Measurements from ENCODE around the gene MED12. TPM values are rescaled to one million over a fixed set of nuclear protein-coding genes. Genes with fewer than 3 reads are reported as not detected.
"Not testable (repeated sequence)": the region's sequence is repeated elsewhere in the genome, so short reads cannot be mapped to it uniquely, and the experiment has no call there.

The MED12 gene
- total and polyA plus RNA-seq, 12 donors, result 6.1 to 35.1 (median 26.5) TPM

GRCh38 chrX:71177327-71177726, 58.9 kb downstream of the MED12 start:
- H3K4me1 ChIP-seq, result no peaks in the 10 kb centered on the region
- DNase-seq (no peak), ATAC-seq (no peak)
- H3K27me3 ChIP-seq, result peaks cover 0 to 18% (median 0%) of the 10 kb centered on the region in 7 donors
- intact Hi-C loops (cut with DNase I), result loop anchor here in 8 of 10 donors (5.0 to 10.0 kb wide), 7 partner anchors 180 to 413 kb away; no protein-coding TSS in a partner anchor
- TF ChIP-seq, protein P1, sequence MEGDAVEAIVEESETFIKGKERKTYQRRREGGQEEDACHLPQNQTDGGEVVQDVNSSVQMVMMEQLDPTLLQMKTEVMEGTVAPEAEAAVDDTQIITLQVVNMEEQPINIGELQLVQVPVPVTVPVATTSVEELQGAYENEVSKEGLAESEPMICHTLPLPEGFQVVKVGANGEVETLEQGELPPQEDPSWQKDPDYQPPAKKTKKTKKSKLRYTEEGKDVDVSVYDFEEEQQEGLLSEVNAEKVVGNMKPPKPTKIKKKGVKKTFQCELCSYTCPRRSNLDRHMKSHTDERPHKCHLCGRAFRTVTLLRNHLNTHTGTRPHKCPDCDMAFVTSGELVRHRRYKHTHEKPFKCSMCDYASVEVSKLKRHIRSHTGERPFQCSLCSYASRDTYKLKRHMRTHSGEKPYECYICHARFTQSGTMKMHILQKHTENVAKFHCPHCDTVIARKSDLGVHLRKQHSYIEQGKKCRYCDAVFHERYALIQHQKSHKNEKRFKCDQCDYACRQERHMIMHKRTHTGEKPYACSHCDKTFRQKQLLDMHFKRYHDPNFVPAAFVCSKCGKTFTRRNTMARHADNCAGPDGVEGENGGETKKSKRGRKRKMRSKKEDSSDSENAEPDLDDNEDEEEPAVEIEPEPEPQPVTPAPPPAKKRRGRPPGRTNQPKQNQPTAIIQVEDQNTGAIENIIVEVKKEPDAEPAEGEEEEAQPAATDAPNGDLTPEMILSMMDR (IDR thresholded peaks at IDR 0.05), result no peak
- H3K4me3 ChIP-seq, result no peak overlapping the region
- no peaks in the 10 kb centered on the region for H3K36me3 ChIP-seq
- 78 to 81% methylated on average over 3 of the region's 3 CpGs for WGBS, 2 donors
- H3K27ac ChIP-seq, result no peak overlapping the region
- H3K9me3 ChIP-seq, result no peaks in the 10 kb centered on the region

GRCh38 chrX:71178908-71179307, 60.5 kb downstream of the MED12 start:
- no peaks in the 10 kb centered on the region for H3K9me3 ChIP-seq
- H3K36me3 ChIP-seq, result no peaks in the 10 kb centered on the region
- peaks cover 0 to 6% (median 0%) of the 10 kb centered on the region in 9 donors for H3K4me1 ChIP-seq
- intact Hi-C loops (cut with DNase I), result loop anchor here in 9 of 10 donors (2.0 to 10.0 kb wide), 10 partner anchors 180 to 414 kb away; no protein-coding TSS in a partner anchor
- no peak overlapping the region for H3K4me3 ChIP-seq
- DNase-seq (peak in 1 of 2 donors; percentile 47), ATAC-seq (peak in 5 of 8 donors; percentile 28 to 43 (median 41))
- peaks cover 0 to 18% (median 0%) of the 10 kb centered on the region in 7 donors for H3K27me3 ChIP-seq
- WGBS, 2 donors, result 0 to 1% methylated on average over 4 of the region's 4 CpGs
- TF ChIP-seq, protein P1 (IDR thresholded peaks at IDR 0.05), result peak in 8 of 9 donors; percentile 35 to 73 (median 67)
- H3K27ac ChIP-seq, result no peak overlapping the region

DNA sequence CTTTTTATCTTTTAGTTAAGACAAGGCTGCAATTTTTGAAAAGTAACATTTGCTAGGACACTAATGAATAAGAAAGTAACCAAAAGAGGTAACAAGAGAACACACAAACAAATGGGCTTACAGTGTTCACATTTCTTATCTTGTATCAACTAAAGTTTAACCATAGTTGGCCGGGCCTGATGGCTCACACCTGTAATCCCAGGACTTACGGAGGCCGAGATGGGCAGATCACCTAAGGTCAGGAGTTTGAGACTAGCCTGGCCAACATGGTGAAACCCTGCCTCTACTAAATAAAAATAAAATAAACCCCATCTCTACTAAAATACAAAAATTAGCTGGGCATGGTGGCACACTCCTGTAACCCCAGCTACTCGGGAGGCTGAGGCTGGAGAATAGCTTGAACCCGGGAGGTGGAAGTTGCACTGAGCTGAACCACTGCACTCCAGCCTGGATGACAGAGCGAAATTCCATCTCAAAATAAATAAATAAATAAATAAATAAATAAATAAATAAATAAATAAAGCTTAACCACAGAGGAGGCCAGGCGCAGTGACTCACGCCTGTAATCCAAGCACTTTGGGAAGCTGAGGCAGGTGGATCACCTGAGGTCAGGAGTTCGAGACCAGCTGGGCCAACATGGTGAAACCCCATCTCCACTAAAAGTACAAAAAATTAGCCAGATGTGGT, 62.3 kb downstream of the MED12 start:
- peak overlapping the region in 5 of 10 donors; percentile 65 to 91 (median 89) for H3K27ac ChIP-seq
- H3K4me1 ChIP-seq, H3K9me3 ChIP-seq, H3K27me3 ChIP-seq, ATAC-seq, H3K36me3 ChIP-seq, DNase-seq: not testable (repeated sequence)
- WGBS, 2 donors, result 85 to 93% methylated on average over 9 of the region's 9 CpGs
- intact Hi-C loops (cut with DNase I), result loop anchor here in 2 of 10 donors (5.0 to 10.0 kb wide), 5 partner anchors 72 to 184 kb away; partner anchors contain the start of genes FOXO4 (in 1 of the 2), SNX12 (in 1 of the 2), TAF1 (in 1 of the 2) and ZMYM3 (in 1 of the 2)
- peak overlapping the region in 1 of 10 donors; percentile 61 for H3K4me3 ChIP-seq

- Histone ChIP-seq H3K36me3 (no peaks in the 10 kb centered on the region), H3K27ac (peak overlapping the region; percentile 40 to 93 (median 84)), H3K4me1 (peaks cover 0 to 6% (median 0%) of the 10 kb centered on the region in 9 donors), H3K4me3 (peak overlapping the region in 9 of 10 donors; percentile 17 to 61 (median 49)), H3K9me3 (no peaks in the 10 kb centered on the region), H3K27me3 (peaks cover 0 to 8% (median 0%) of the 10 kb centered on the region in 7 donors)
- intact Hi-C loops (cut with DNase I), result loop anchor here in 2 of 10 donors (5.0 to 10.0 kb wide), 5 partner anchors 71 to 183 kb away; partner anchors contain the start of genes FOXO4 (in 1 of the 2), SNX12 (in 1 of the 2), TAF1 (in 1 of the 2) and ZMYM3 (in 1 of the 2)
- TF ChIP-seq, protein P1 (IDR thresholded peaks at IDR 0.05), result no peak
- ATAC-seq, result peak in 7 of 8 donors; percentile 6 to 48 (median 25)
- DNase-seq, result peak in 1 of 2 donors; percentile 4
- 5 to 7% methylated on average over 10 of the region's 10 CpGs for WGBS, 2 donors
These were observed 63.1 kb downstream of the MED12 start for GRCh38 chrX:71181558-71181909.

Data from heart right ventricle (tissue), 16 donors.